Thyroid gland (tissue), 4 donors: ENCODE measurements around the gene SPECC1.
A peak's percentile ranks its signal among the peaks of the same experiment; 100 is the strongest.

Source experiments
- POLR2A ChIP-seq, 2 donors: fragments of 450-650 bp; IDR thresholded peaks; one replicate each; pipeline ENCODE4 v1.6.1; 2017; ENCODE audit warnings: antibody characterized with exemption in 2 of 2, mild to moderate bottlenecking in 2 of 2, moderate library complexity in 1 of 2
- TF ChIP-seq, protein P1 (sequence below), 6 experiments: fragments of 200-600 bp in 3 of 6; fragments of 450-650 bp in 3 of 6; sonication (generic) in 3 of 6; IDR thresholded peaks; one replicate each; pipeline ENCODE4 v1.5.1; 2016 to 2019; ENCODE audit warnings: antibody characterized with exemption in 6 of 6, mild to moderate bottlenecking in 2 of 6, inconsistent platforms in 1 of 6, moderate library complexity in 1 of 6

DNA sequence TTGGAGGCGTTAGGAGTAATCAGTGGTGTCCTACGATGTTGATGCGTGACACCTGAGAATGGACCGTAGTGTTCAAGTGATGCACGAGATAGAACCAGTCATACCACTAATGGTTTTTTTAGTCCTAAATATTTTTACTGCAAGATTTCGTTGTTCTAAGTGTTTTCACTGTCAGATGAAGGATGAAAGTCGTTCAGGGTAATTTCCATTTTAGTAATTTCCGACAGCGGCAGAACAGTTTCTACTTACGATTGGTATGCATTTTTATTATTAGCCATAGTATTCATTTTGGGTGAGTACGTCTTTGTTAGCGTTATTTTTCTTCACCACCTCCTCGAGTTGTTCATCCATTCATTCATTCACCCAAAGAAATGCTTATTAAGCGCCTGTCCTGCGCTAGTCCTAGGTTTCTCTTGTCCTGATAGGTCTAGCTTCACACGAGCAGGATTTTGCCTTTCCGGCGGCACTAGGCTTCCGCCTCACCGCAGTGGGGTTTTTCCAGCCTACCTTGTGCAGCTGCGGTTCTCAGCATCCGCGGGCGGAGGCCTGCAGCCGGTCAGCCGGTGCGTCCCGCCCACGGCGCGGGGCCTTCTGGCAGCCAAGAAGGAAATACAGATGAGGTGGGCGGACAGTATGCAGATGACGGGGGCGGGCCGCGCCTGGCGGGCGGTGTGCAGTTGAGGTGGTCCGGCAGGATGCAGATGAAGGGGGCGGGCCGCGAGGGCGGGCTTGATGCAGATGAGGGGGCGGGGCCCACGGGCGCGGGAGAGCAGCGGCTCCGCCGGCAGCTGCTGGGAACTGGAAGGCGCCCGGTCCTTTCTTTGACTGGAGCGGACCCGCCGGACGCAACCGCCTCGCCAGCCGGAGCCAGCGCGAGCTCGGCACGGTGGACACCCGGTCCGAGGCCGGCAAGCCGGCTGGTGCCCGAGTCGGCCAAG is 146.4 kb downstream of the SPECC1 start:
- peak in 1 of 2 donors; percentile 76 for TF ChIP-seq POLR2A (IDR thresholded peaks at IDR 0.05)
- TF ChIP-seq, protein P1, sequence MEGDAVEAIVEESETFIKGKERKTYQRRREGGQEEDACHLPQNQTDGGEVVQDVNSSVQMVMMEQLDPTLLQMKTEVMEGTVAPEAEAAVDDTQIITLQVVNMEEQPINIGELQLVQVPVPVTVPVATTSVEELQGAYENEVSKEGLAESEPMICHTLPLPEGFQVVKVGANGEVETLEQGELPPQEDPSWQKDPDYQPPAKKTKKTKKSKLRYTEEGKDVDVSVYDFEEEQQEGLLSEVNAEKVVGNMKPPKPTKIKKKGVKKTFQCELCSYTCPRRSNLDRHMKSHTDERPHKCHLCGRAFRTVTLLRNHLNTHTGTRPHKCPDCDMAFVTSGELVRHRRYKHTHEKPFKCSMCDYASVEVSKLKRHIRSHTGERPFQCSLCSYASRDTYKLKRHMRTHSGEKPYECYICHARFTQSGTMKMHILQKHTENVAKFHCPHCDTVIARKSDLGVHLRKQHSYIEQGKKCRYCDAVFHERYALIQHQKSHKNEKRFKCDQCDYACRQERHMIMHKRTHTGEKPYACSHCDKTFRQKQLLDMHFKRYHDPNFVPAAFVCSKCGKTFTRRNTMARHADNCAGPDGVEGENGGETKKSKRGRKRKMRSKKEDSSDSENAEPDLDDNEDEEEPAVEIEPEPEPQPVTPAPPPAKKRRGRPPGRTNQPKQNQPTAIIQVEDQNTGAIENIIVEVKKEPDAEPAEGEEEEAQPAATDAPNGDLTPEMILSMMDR (IDR thresholded peaks at IDR 0.05): no peak
